Heart right ventricle (tissue), 16 donors: ENCODE measurements around the gene MARCHF9. TPM values are rescaled to one million over a fixed set of nuclear protein-coding genes. Genes with fewer than 3 reads are reported as not detected.

ENCODE experiments used
- ATAC-seq, 8 donors: fragments of 200-7000 bp; cut with Tn5 transposase; one replicate each; pipeline ENCODE4 v1.9.1; 2020; ENCODE audit warnings: mild to moderate bottlenecking in 8 of 8, moderate library complexity in 8 of 8, moderate number of reproducible peaks in 1 of 8
- DNase-seq, 2 donors: peaks; one replicate each; pipeline ENCODE4 v3.0.0-alpha.2; 2020
- H3K27ac ChIP-seq, 10 donors: fragments of 200-600 bp; sonication (generic) in 2 of 10; one replicate each; pipeline versions ENCODE4 v1.5.0 to v1.8.0; 2020 to 2022; ENCODE audit warnings: mild to moderate bottlenecking in 3 of 10
- H3K27me3 ChIP-seq, 7 donors: fragments of 200-600 bp; one replicate each; pipeline ENCODE4 v1.8.0; 2021 to 2022; ENCODE audit warnings: mild to moderate bottlenecking in 2 of 7
- H3K36me3 ChIP-seq, 9 donors: fragments of 200-600 bp; sonication (generic) in 1 of 9; one replicate each; pipeline versions ENCODE4 v1.5.0 to v1.8.0; 2020 to 2022; ENCODE audit warnings: mild to moderate bottlenecking in 2 of 9
- H3K4me1 ChIP-seq, 9 donors: fragments of 200-600 bp; sonication (generic) in 1 of 9; one replicate each; pipeline versions ENCODE4 v1.5.0 to v1.8.0; 2020 to 2022; ENCODE audit warnings: mild to moderate bottlenecking in 4 of 9
- H3K4me3 ChIP-seq, 10 donors: fragments of 200-600 bp; sonication (generic) in 2 of 10; one replicate each; pipeline versions ENCODE4 v1.5.0 to v1.8.0; 2020 to 2022; ENCODE audit warnings: mild to moderate bottlenecking in 7 of 10, moderate library complexity in 2 of 10
- H3K9me3 ChIP-seq, 11 donors: fragments of 200-600 bp in 10 of 11; sonication (generic) in 2 of 11; one replicate each; pipeline versions ENCODE4 v1.5.0 to v1.8.0; 2013 to 2022; ENCODE audit warnings: mild to moderate bottlenecking in 2 of 11, control low read depth in 1 of 11, moderate library complexity in 1 of 11
- CTCF ChIP-seq, 9 donors: fragments of 200-600 bp; sonication (generic) in 2 of 9; IDR thresholded peaks; one replicate each; pipeline versions ENCODE4 v1.5.0 to v1.8.0; 2021 to 2022; ENCODE audit warnings: antibody characterized with exemption in 9 of 9, mild to moderate bottlenecking in 5 of 9, moderate library complexity in 1 of 9
- WGBS, 2 donors: extraction: QIAGEN DNeasy Blood & Tissue Kit; methylation state at CpG; one replicate each; pipeline ENCODE4 v1.1.7; 2013; ENCODE audit warnings: inconsistent platforms in 1 of 2; 5-methylcytosine and 5-hydroxymethylcytosine counted together
- intact Hi-C, 10 donors: fragments of 100-400 bp; cut with DNase I; formaldehyde crosslinking; loops; one replicate each; pipeline versions ENCODE4 v1.11.1 to v1.14.2; 2022
- polyA plus RNA-seq, 2 donors: library from polyadenylated mRNA; stranded (reverse); fragments of 200-250 nt; gene quantifications; one replicate each; pipeline ENCODE4 v1.2.3, GENCODE V29; 2013
- total RNA-seq, 10 donors: library from RNA; stranded (reverse); fragmentation: NEBNext Ultra II Directional in 3 of 10; extraction: Animal tissue kit (Norgen Biotek cat#: 25700) in 3 of 10; gene quantifications; one replicate each; pipeline versions ENCODE4 v1.2.1 to v1.2.4, GENCODE V29; 2021 to 2023
- donor health status: Arrhythmogenic right ventricular cardiomyopathy.
- donor health status: ischemic (EF 13 %, LVEDD 7.1; RV severe dilation, severe dysfunction).
- donor health status: healthy with polysubstance abuse.
- donor health status: DM: no; HTN: yes; CAD: no.
- donor health status: DM: no; HTN: no; CAD: no.
- donor health status: ischemic (EF 25% LVEDD 6.9; RV normal size, moderate dysfunction).
- donor health status: ischemic (EF 25% LVEDD 5.7; RV mildly dilated, moderate dysfunction).
- donor health status: healthy.
- donor health status: DM: yes; HTN: yes; CAD: no.
- donor health status: Ischemic cardiomyopathy.
- donor health status: ischemic (EF 35%, LVEDD 5.7; RV mildly dilated, moderate dysfunction).
- donor health status: nonischemic (EF 11% LVEDD 7.7; RV severe dilation, severe dysfunction).
- donor health status: DM: yes; HTN: yes; CAD: no.
- donor health status: PGD.
- donor health status: ischemic (EF 29% LVEDD 5.4; RV normal size, mild dysfunction).
- donor health status: nonischemic (EF 23%, LVEDD 6.1; RV moderate dilation, normal function).

MARCHF9 gene
- total and polyA plus RNA-seq, 12 donors = 11.2 to 20.7 (median 13.7) TPM

GRCh38 chr12:57744777-57745484 is 10.0 kb upstream of the MARCHF9 start, which contains the start of gene TSPAN31:
TSPAN31 (plus strand) TSS chr12:57745039; CDS start chr12:57745155, 116 bp downstream.
- peaks cover 0 to 40% (median 28%) of the 10 kb centered on the region in 9 donors for H3K36me3 ChIP-seq
- no peaks in the 10 kb centered on the region for H3K9me3 ChIP-seq
- 1% methylated on average over 29 of the region's 29 CpGs for WGBS, 2 donors
- DNase-seq = peak; percentile 95 to 99
- intact Hi-C loops = no loop called here
- H3K27me3 ChIP-seq = peaks cover 0 to 13% (median 3%) of the 10 kb centered on the region in 7 donors
- ATAC-seq = peak; percentile 93 to 98 (median 96)
- H3K27ac ChIP-seq = peak within 1 kb of the TSS; percentile 91 to 99 (median 96)
- H3K4me3 ChIP-seq = peak within 1 kb of the TSS; percentile 58 to 98 (median 88)
- peaks cover 0 to 42% (median 13%) of the 10 kb centered on the region in 9 donors for H3K4me1 ChIP-seq
- no peak for TF ChIP-seq CTCF (IDR thresholded peaks at IDR 0.05)

- peak overlapping the region; percentile 91 to 99 (median 96) for H3K27ac ChIP-seq
- peak overlapping the region; percentile 58 to 98 (median 88) for H3K4me3 ChIP-seq
- H3K9me3 ChIP-seq = no peaks in the 10 kb centered on the region
- DNase-seq = no peak
- ATAC-seq = peak in 7 of 8 donors; percentile 2 to 36 (median 17)
- H3K36me3 ChIP-seq = peaks cover 0 to 45% (median 32%) of the 10 kb centered on the region in 9 donors
- intact Hi-C loops = no loop called here
- 35 to 41% methylated on average over 8 of the region's 8 CpGs for WGBS, 2 donors
- H3K4me1 ChIP-seq = peaks cover 0 to 39% (median 15%) of the 10 kb centered on the region in 9 donors
- no peak for TF ChIP-seq CTCF (IDR thresholded peaks at IDR 0.05)
- peaks cover 0 to 7% (median 0%) of the 10 kb centered on the region in 7 donors for H3K27me3 ChIP-seq
Measured at GRCh38 chr12:57745485-57745881, 9.4 kb upstream of the MARCHF9 start.

DNA sequence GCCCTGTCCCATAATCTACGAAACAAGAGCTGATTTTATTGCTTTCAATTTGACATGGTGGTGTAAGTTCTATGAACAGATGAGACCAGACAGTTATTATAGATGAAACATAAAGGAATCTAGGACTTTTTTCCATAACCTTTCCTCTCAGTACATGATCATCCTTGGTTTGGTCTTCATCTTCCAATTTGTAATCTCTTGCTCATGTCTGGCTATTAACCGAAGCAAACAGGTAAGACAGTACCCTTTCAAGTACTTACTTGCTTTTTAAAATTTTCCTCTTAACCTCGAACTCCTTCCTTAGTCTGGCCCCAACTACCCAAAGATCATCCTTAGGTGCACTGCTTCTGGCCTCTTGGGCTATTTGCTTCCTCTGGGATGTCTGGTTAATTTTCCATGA is 8.9 kb upstream of the MARCHF9 start:
- peak overlapping the region in 7 of 10 donors; percentile 58 to 93 (median 88) for H3K4me3 ChIP-seq
- H3K27me3 ChIP-seq = peaks cover 0 to 2% (median 0%) of the 10 kb centered on the region in 7 donors
- no peak for TF ChIP-seq CTCF (IDR thresholded peaks at IDR 0.05)
- peak overlapping the region in 5 of 10 donors; percentile 96 to 99 (median 96) for H3K27ac ChIP-seq
- H3K4me1 ChIP-seq = peaks cover 4 to 39% (median 20%) of the 10 kb centered on the region in 9 donors
- H3K36me3 ChIP-seq = peaks cover 0 to 50% (median 32%) of the 10 kb centered on the region in 9 donors
- intact Hi-C loops = no loop called here
- 85 to 90% methylated on average over 3 of the region's 3 CpGs for WGBS, 2 donors
- no peaks in the 10 kb centered on the region for H3K9me3 ChIP-seq
- no peak for DNase-seq
- ATAC-seq = no peak

DNA sequence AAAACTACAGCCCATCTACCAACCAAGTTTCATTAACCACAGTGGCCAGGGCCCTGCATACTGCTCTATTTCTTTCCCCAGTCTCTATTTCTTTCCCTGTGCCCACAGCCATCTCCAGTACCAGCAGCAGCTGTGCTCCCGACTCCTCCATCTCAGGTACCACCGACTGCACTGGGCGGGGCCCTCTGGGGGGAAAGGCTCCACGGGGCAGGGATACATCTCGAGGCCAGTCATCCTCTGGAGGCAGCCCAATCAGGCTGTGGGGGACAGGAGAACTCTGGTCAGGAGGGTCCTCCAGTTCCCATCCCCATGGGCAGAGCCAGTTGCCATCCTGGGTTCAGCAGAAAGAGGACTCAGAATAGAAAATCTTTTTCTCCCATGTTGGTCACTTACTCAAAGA is 5.8 kb upstream of the MARCHF9 start:
- H3K9me3 ChIP-seq = no peaks in the 10 kb centered on the region
- ATAC-seq = no peak
- no peak for TF ChIP-seq CTCF (IDR thresholded peaks at IDR 0.05)
- H3K27me3 ChIP-seq = no peaks in the 10 kb centered on the region
- H3K4me3 ChIP-seq = no peak overlapping the region
- no peak for DNase-seq
- H3K36me3 ChIP-seq = peaks cover 0 to 51% (median 32%) of the 10 kb centered on the region in 9 donors
- H3K27ac ChIP-seq = no peak overlapping the region
- H3K4me1 ChIP-seq = peaks cover 10 to 44% (median 31%) of the 10 kb centered on the region in 9 donors
- 90 to 94% methylated on average over 5 of the region's 5 CpGs for WGBS, 2 donors
- intact Hi-C loops = no loop called here
